OCI-LY7 (cell line): Measurements from ENCODE around the gene DRD4. TPM values are rescaled to one million over a fixed set of nuclear protein-coding genes. Genes with fewer than 3 reads are reported as not detected.

ENCODE experiments used
- BruUV-seq: library from RNA; stranded (reverse); fragments of 400-500 nt; replicated peaks from 2 replicates; lab custom pipeline; 2021; lab: Mats Ljungman, UMichigan
- CTCF ChIA-PET: fragments of 300-600 bp; sonication (Branson Sonifier 250); formaldehyde crosslinking; loops from one replicate; lab custom pipeline; 2022; ENCODE audit warnings: antibody characterized with exemption; ENCODE audit not compliant: unreplicated experiment; lab: Charles Lee
- POLR2A ChIA-PET: fragments of 300-600 bp; sonication (Branson Sonifier 250); formaldehyde crosslinking; loops from one replicate; lab custom pipeline; 2022; ENCODE audit warnings: antibody characterized with exemption; lab: Charles Lee
- DNase-seq: peaks from one replicate; pipeline ENCODE4 v3.0.0-alpha.2; 2015; ENCODE audit warnings: low spot score
- H2AFZ ChIP-seq: fragments of 200-600 bp; sonication (generic), shearing (Covaris generic); 2 replicates; pipeline ENCODE4 v1.6.1; 2014; ENCODE audit warnings: mild to moderate bottlenecking, antibody characterized with exemption, low read length, moderate library complexity
- H3K27ac ChIP-seq: fragments of 200-600 bp; sonication (generic); 2 replicates; pipeline ENCODE4 v1.5.1; 2014; ENCODE audit warnings: mixed run types, low read depth, mild to moderate bottlenecking, moderate library complexity, low read length, inconsistent platforms; ENCODE audit not compliant: poor library complexity, severe bottlenecking
- H3K36me3 ChIP-seq: fragments of 200-600 bp; sonication (generic); 2 replicates; pipeline ENCODE4 v1.6.1; 2014; ENCODE audit warnings: mild to moderate bottlenecking, antibody characterized with exemption, low read length, moderate library complexity, mixed read lengths; ENCODE audit not compliant: insufficient read depth
- H3K4me1 ChIP-seq: fragments of 200-600 bp; sonication (generic); 2 replicates; pipeline ENCODE4 v1.5.1; 2014; ENCODE audit warnings: mild to moderate bottlenecking, low read length; ENCODE audit not compliant: insufficient read depth, poor library complexity, severe bottlenecking
- H3K4me2 ChIP-seq: fragments of 200-600 bp; sonication (generic); 2 replicates; pipeline ENCODE4 v1.6.1; 2014; ENCODE audit warnings: mild to moderate bottlenecking, low read length
- H3K4me3 ChIP-seq: fragments of 200-600 bp; sonication (generic); 2 replicates; pipeline ENCODE4 v1.5.1; 2014; ENCODE audit warnings: mild to moderate bottlenecking, low read depth, low read length; ENCODE audit not compliant: poor library complexity, severe bottlenecking
- H3K79me2 ChIP-seq: fragments of 200-600 bp; sonication (generic); 2 replicates; pipeline ENCODE4 v1.6.1; 2016; ENCODE audit warnings: low read depth, mild to moderate bottlenecking, low read length, moderate library complexity, mixed read lengths; ENCODE audit not compliant: insufficient read depth
- H3K9me2 ChIP-seq: fragments of 200-600 bp; sonication (generic); 2 replicates; pipeline ENCODE4 v1.6.1; 2016; ENCODE audit warnings: mild to moderate bottlenecking, low read length, mixed read lengths; ENCODE audit not compliant: insufficient read depth
- H3K9me3 ChIP-seq: fragments of 200-600 bp; sonication (generic); 2 replicates; pipeline ENCODE4 v1.6.1; 2014; ENCODE audit warnings: mild to moderate bottlenecking, mixed run types, low read length, mixed read lengths
- H4K20me1 ChIP-seq: fragments of 200-600 bp; sonication (generic); 2 replicates; pipeline ENCODE4 v1.6.1; 2014; ENCODE audit warnings: mild to moderate bottlenecking, antibody characterized with exemption, low read length, moderate library complexity, mixed read lengths; ENCODE audit not compliant: insufficient read depth
- CTCF ChIP-seq: fragments of 200-600 bp; sonication (generic); conservative IDR thresholded peaks from 2 replicates; pipeline ENCODE4 v1.5.1; 2014; ENCODE audit warnings: mild to moderate bottlenecking, antibody characterized with exemption, low read length, moderate library complexity, mixed read lengths
- EZH2phosphoT487 ChIP-seq: fragments of 200-600 bp; sonication (generic); IDR thresholded peaks from 2 replicates; pipeline ENCODE4 v1.6.1; 2018; ENCODE audit warnings: low read depth, borderline replicate concordance, mild to moderate bottlenecking, mixed run types, antibody characterized with exemption, low read length, moderate library complexity, mixed read lengths
- intact Hi-C: fragments of 100-400 bp; cut with micrococcal nuclease; formaldehyde crosslinking; loops from one replicate; pipeline ENCODE4 v1.10.0; 2022; ENCODE audit not compliant: unreplicated experiment
- total RNA-seq, 2 experiments: library from RNA; depleted of rRNA in 1 of 2; stranded (reverse); fragments of >200 nt in 1 of 2; shearing (Covaris generic) in 1 of 2; gene quantifications; 2 replicates each; pipeline ENCODE4 v1.2.3, GENCODE V29; 2014 to 2022

DRD4 gene
- total RNA-seq, 2 experiments from 2014 or later, result 0.16 to 3.1 TPM

GRCh38 chr11:587978-588380, 49.1 kb upstream of the DRD4 start:
- CTCF ChIA-PET, result interaction anchor here (0.5 kb wide), 1 partner anchor 456 kb away, joined by 11 read pairs; no protein-coding TSS in a partner anchor
- H2AFZ ChIP-seq, result no peak overlapping the region
- H3K4me3 ChIP-seq, result no peak overlapping the region
- peaks cover 83% of the 10 kb centered on the region for H3K36me3 ChIP-seq
- no peak for TF ChIP-seq CTCF
- TF ChIP-seq EZH2phosphoT487, result no peak
- H3K4me1 ChIP-seq, result no peaks in the 10 kb centered on the region
- DNase-seq, result no peak
- POLR2A ChIA-PET, result no interaction called here
- no peaks in the 10 kb centered on the region for H3K9me3 ChIP-seq
- H3K4me2 ChIP-seq, result no peak overlapping the region
- H3K27ac ChIP-seq, result no peak overlapping the region
- BruUV-seq, result no TSS peak
- no peaks in the 10 kb centered on the region for H3K9me2 ChIP-seq
- H4K20me1 ChIP-seq, result no peaks in the 10 kb centered on the region
- intact Hi-C loops, result no loop called here
- H3K79me2 ChIP-seq, result no peaks in the 10 kb centered on the region

GRCh38 chr11:589798-590197, 47.3 kb upstream of the DRD4 start:
- H3K27ac ChIP-seq, result no peak overlapping the region
- no peaks in the 10 kb centered on the region for H3K9me2 ChIP-seq
- ChIA-PET POLR2A (no interaction called here), CTCF (no interaction called here)
- no peaks in the 10 kb centered on the region for H3K9me3 ChIP-seq
- intact Hi-C loops, result no loop called here
- no peaks in the 10 kb centered on the region for H3K79me2 ChIP-seq
- H3K36me3 ChIP-seq, result peaks cover 84% of the 10 kb centered on the region
- no peak overlapping the region for H3K4me2 ChIP-seq
- H2AFZ ChIP-seq, result no peak overlapping the region
- no TSS peak for BruUV-seq
- H3K4me3 ChIP-seq, result no peak overlapping the region
- no peak for TF ChIP-seq CTCF
- TF ChIP-seq EZH2phosphoT487, result no peak
- DNase-seq, result no peak
- no peaks in the 10 kb centered on the region for H3K4me1 ChIP-seq
- no peaks in the 10 kb centered on the region for H4K20me1 ChIP-seq

- H3K4me3 ChIP-seq, result no peak overlapping the region
- BruUV-seq, result no TSS peak
- no peaks in the 10 kb centered on the region for H4K20me1 ChIP-seq
- no peak overlapping the region for H3K4me2 ChIP-seq
- TF ChIP-seq CTCF (no peak), EZH2phosphoT487 (no peak)
- H3K27ac ChIP-seq, result no peak overlapping the region
- H3K79me2 ChIP-seq, result no peaks in the 10 kb centered on the region
- ChIA-PET POLR2A (interaction anchor here (0.7 kb wide), 2 partner anchors 12 to 19 kb away, joined by 5 to 6 read pairs; no protein-coding TSS in a partner anchor), CTCF (interaction anchor here (0.6 kb wide), 1 partner anchor 135 kb away, joined by 3 read pairs; no protein-coding TSS in a partner anchor)
- H3K9me2 ChIP-seq, result no peaks in the 10 kb centered on the region
- intact Hi-C loops, result no loop called here
- H3K4me1 ChIP-seq, result no peaks in the 10 kb centered on the region
- no peak overlapping the region for H2AFZ ChIP-seq
- no peaks in the 10 kb centered on the region for H3K9me3 ChIP-seq
- H3K36me3 ChIP-seq, result peaks cover 94% of the 10 kb centered on the region
- no peak for DNase-seq
Measured at GRCh38 chr11:590997-591396, 46.1 kb upstream of the DRD4 start.
